T47D (cell line): Measurements from ENCODE around the gene IQSEC1.

ENCODE experiments used
- DNase-seq, 2 experiments: peaks; one replicate each; pipeline versions ENCODE4 v3.0.0 to v3.0.0-alpha.2; 2011 to 2012; ENCODE audit warnings: low read depth in 1 of 2, low spot score in 1 of 2
- JUND ChIP-seq: IDR thresholded peaks from 2 replicates; pipeline ENCODE4 v1.6.1; 2012; ENCODE audit warnings: low read depth
- in situ Hi-C: cut with HindIII; loops from 2 replicates; pipeline ENCODE4 v1.10.0; 2016; ENCODE audit warnings: low sequenced_read_pairs, low pct_unique_long_range_greater_than_20kb

IQSEC1 gene

GRCh38 chr3:12906141-12906915 lies 166.9 kb downstream of the IQSEC1 start:
- in situ Hi-C loops, result no loop called here
- no peak for TF ChIP-seq JUND
- no peak for DNase-seq

- in situ Hi-C loops, result no loop called here
- no peak for DNase-seq
- no peak for TF ChIP-seq JUND
Observed at GRCh38 chr3:12905316-12906071, 167.7 kb downstream of the IQSEC1 start.

- TF ChIP-seq JUND, result no peak
- DNase-seq, result no peak
- in situ Hi-C loops, result no loop called here
Observed at GRCh38 chr3:12904951-12905315, 168.3 kb downstream of the IQSEC1 start.

GRCh38 chr3:12903881-12904280 lies 169.3 kb downstream of the IQSEC1 start:
- no peak for DNase-seq
- TF ChIP-seq JUND, result no peak
- in situ Hi-C loops, result no loop called here

- no peak for DNase-seq
- in situ Hi-C loops, result no loop called here
- TF ChIP-seq JUND, result no peak
Observed at GRCh38 chr3:12903000-12903800, 170.0 kb downstream of the IQSEC1 start.

- in situ Hi-C loops, result no loop called here
- no peak for DNase-seq
- TF ChIP-seq JUND, result no peak
Observed at GRCh38 chr3:12902181-12902999, 170.8 kb downstream of the IQSEC1 start.

GRCh38 chr3:12901623-12902045 lies 171.6 kb downstream of the IQSEC1 start:
- no peak for DNase-seq
- in situ Hi-C loops, result no loop called here
- no peak for TF ChIP-seq JUND

GRCh38 chr3:12900885-12901411 lies 172.3 kb downstream of the IQSEC1 start:
- TF ChIP-seq JUND, result no peak
- in situ Hi-C loops, result no loop called here
- DNase-seq, result no peak

- in situ Hi-C loops, result no loop called here
- no peak for DNase-seq
- TF ChIP-seq JUND, result no peak
Observed at GRCh38 chr3:12898965-12899755, 174.1 kb downstream of the IQSEC1 start.

- TF ChIP-seq JUND, result no peak
- in situ Hi-C loops, result no loop called here
- DNase-seq, result no peak
Observed at GRCh38 chr3:12898290-12898964, 174.8 kb downstream of the IQSEC1 start.
